Stomach (tissue), 4 donors: ENCODE measurements around the gene PCDH1.

ENCODE experiments used
- EP300 ChIP-seq: sonication (generic); formaldehyde crosslinking; IDR thresholded peaks from one replicate; pipeline ENCODE4 v1.6.1; 2017; ENCODE audit warnings: antibody characterized with exemption
- POLR2A ChIP-seq, 4 donors: fragments of 450-650 bp; IDR thresholded peaks; one replicate each; pipeline ENCODE4 v1.6.1; 2016; ENCODE audit warnings: antibody characterized with exemption in 4 of 4, control low read depth in 2 of 4, mild to moderate bottlenecking in 1 of 4, moderate library complexity in 1 of 4
- TF ChIP-seq, protein P1 (sequence below), 7 experiments: fragments of 450-650 bp in 4 of 7; fragments of 200-600 bp in 3 of 7; sonication (generic) in 3 of 7; IDR thresholded peaks; one replicate each; pipeline ENCODE4 v1.5.1; 2016 to 2019; ENCODE audit warnings: antibody characterized with exemption in 7 of 7, control low read depth in 2 of 7, mild to moderate bottlenecking in 1 of 7

DNA sequence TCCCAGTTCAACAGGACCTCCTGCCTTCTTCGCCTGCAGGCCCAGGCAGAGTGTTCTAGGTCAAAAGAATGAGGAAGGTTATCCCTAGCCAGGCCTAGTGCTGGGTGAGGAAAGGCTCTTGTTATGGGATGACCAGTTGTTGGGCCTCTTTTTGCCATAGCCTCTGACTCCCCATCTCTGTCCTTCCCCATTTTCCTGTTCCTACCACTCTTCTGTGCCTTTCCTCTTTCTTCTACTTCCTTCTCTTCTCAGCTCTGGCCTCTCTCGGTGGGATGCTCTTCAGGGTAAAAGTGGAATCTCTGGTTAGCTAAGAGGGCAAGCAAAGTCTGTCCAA lies 1.2 kb upstream of the PCDH1 start:
- TF ChIP-seq, protein P1, sequence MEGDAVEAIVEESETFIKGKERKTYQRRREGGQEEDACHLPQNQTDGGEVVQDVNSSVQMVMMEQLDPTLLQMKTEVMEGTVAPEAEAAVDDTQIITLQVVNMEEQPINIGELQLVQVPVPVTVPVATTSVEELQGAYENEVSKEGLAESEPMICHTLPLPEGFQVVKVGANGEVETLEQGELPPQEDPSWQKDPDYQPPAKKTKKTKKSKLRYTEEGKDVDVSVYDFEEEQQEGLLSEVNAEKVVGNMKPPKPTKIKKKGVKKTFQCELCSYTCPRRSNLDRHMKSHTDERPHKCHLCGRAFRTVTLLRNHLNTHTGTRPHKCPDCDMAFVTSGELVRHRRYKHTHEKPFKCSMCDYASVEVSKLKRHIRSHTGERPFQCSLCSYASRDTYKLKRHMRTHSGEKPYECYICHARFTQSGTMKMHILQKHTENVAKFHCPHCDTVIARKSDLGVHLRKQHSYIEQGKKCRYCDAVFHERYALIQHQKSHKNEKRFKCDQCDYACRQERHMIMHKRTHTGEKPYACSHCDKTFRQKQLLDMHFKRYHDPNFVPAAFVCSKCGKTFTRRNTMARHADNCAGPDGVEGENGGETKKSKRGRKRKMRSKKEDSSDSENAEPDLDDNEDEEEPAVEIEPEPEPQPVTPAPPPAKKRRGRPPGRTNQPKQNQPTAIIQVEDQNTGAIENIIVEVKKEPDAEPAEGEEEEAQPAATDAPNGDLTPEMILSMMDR (IDR thresholded peaks at IDR 0.05): peak in 1 of 7 experiments; percentile 9
- TF ChIP-seq POLR2A (IDR thresholded peaks at IDR 0.05) (no peak), EP300 (no peak)
